Neural crest cell (in vitro differentiated cells): ENCODE data around the gene FAM168A. TPM values are rescaled to one million over a fixed set of nuclear protein-coding genes. Genes with fewer than 3 reads are reported as not detected.

ENCODE experiments used
- DNase-seq: peaks from one replicate; pipeline ENCODE4 v3.0.0; 2021; ENCODE audit warnings: low read depth, mixed read lengths, low spot score
- H3K27ac Mint-ChIP-seq: one replicate; pipeline ENCODE4 v1.8.0; 2021; ENCODE audit warnings: mild to moderate bottlenecking, mixed read lengths; ENCODE audit not compliant: unreplicated experiment
- H3K27me3 Mint-ChIP-seq: 2 replicates; pipeline ENCODE4 v1.8.0; 2021; ENCODE audit warnings: low read depth, mild to moderate bottlenecking, mixed read lengths
- H3K36me3 Mint-ChIP-seq: 2 replicates; pipeline ENCODE4 v1.8.0; 2021; ENCODE audit warnings: low read depth, mild to moderate bottlenecking, mixed read lengths
- H3K4me1 Mint-ChIP-seq: 2 replicates; pipeline ENCODE4 v1.8.0; 2021; ENCODE audit warnings: mixed read lengths
- H3K4me3 Mint-ChIP-seq: one replicate; pipeline ENCODE4 v1.8.0; 2021; ENCODE audit warnings: mild to moderate bottlenecking, mixed read lengths
- H3K9me3 Mint-ChIP-seq: 2 replicates; pipeline ENCODE4 v1.8.0; 2021; ENCODE audit warnings: mixed read lengths
- total RNA-seq: library from RNA; stranded (reverse); gene quantifications from 2 replicates; pipeline ENCODE4 v1.2.1, GENCODE V29; 2021
- TF ChIP-seq, protein P1 (sequence below): fragments of 200-600 bp; sonication (generic); conservative IDR thresholded peaks from 2 replicates; pipeline ENCODE4 v1.5.0; 2021; ENCODE audit warnings: antibody characterized with exemption, mild to moderate bottlenecking

FAM168A gene
- total RNA-seq, 1 donor from 2014 or later = 46.6 TPM

DNA sequence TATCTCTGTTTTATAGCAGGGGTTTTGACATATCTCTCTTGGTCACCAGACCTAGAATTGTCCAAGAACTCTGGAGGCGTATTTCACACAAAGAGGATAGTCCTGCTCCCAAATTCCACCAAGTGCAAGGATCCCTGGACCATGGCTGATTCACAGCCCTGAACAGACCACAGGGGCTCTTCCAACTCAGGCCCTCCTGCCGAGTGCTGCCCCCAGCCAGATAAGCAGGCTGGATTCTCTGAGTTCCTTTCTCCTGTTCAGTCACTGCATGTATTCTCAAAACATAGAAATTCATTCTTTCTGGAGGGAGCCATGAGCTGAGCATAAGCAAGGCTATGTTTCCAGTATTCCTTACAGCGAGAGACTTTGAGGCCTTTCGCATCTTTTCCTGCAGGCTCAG is 35.1 kb upstream of the FAM168A start:
- no peak overlapping the region for H3K27ac Mint-ChIP-seq
- DNase-seq = no peak
- TF ChIP-seq, protein P1, sequence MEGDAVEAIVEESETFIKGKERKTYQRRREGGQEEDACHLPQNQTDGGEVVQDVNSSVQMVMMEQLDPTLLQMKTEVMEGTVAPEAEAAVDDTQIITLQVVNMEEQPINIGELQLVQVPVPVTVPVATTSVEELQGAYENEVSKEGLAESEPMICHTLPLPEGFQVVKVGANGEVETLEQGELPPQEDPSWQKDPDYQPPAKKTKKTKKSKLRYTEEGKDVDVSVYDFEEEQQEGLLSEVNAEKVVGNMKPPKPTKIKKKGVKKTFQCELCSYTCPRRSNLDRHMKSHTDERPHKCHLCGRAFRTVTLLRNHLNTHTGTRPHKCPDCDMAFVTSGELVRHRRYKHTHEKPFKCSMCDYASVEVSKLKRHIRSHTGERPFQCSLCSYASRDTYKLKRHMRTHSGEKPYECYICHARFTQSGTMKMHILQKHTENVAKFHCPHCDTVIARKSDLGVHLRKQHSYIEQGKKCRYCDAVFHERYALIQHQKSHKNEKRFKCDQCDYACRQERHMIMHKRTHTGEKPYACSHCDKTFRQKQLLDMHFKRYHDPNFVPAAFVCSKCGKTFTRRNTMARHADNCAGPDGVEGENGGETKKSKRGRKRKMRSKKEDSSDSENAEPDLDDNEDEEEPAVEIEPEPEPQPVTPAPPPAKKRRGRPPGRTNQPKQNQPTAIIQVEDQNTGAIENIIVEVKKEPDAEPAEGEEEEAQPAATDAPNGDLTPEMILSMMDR = no peak
- H3K36me3 Mint-ChIP-seq = no peaks in the 10 kb centered on the region
- no peaks in the 10 kb centered on the region for H3K27me3 Mint-ChIP-seq
- H3K4me3 Mint-ChIP-seq = no peak overlapping the region
- peaks cover 32% of the 10 kb centered on the region for H3K4me1 Mint-ChIP-seq
- H3K9me3 Mint-ChIP-seq = peaks cover 3% of the 10 kb centered on the region

DNA sequence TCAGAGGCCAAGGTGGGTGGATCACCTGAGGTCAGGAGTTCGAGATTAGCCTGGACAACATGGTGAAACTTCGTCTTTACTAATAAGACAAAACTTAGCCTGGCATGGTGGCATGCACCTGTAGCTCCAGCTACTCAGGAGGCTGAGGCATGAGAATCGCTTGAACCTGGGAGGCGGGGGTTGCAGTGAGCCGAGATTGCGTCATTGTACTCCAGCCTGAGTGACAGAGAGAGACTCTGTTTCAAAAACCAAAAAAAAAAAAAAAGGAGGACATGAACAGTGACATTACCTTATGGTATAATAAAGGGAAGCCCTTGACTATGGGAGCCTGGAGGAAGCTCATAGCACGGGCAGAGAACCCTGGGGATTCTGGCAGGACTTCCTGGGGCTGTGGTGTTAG is 32.0 kb upstream of the FAM168A start:
- Mint-ChIP-seq H3K27me3 (peaks cover 2% of the 10 kb centered on the region), H3K9me3 (no peaks in the 10 kb centered on the region), H3K36me3 (no peaks in the 10 kb centered on the region), H3K4me1 (peaks cover 41% of the 10 kb centered on the region), H3K4me3 (no peak overlapping the region), H3K27ac (no peak overlapping the region)
- DNase-seq = no peak
- TF ChIP-seq, protein P1 = no peak

DNA sequence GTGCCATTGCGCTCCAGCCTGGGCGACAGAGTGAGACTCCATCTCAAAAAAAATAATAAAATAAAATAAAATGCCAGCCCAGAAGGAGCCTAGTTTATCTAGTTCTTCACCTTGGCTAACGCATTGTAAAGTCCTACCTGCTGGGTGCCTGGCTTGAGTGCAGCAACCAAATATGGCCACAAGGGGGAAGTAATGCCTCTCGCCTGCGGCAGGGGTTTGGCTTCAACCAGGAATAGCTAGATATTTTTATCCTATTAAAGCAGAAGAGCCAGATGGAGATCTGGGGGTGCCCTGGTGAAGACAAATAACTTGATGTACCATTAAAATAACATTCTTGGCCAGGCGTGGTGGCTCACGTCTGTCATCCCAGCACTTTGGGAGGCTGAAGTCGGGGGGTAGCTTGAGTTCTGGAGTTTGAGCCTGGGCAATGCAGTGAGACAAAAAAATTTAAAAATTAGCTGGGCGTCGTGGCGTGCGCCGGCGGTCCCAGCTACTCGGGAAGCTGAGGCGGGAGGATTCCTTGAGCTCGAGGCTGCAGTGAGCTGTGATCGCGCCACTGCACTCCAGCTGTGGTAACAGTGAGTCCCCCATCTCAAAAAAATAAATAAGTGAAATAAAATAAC is 27.9 kb upstream of the FAM168A start:
- Mint-ChIP-seq H3K9me3 (no peaks in the 10 kb centered on the region), H3K4me1 (peaks cover 26% of the 10 kb centered on the region), H3K4me3 (no peak overlapping the region), H3K27me3 (peaks cover 20% of the 10 kb centered on the region), H3K36me3 (no peaks in the 10 kb centered on the region), H3K27ac (no peak overlapping the region)
- TF ChIP-seq, protein P1 = peak; percentile 95
- peak; percentile 78 for DNase-seq

DNA sequence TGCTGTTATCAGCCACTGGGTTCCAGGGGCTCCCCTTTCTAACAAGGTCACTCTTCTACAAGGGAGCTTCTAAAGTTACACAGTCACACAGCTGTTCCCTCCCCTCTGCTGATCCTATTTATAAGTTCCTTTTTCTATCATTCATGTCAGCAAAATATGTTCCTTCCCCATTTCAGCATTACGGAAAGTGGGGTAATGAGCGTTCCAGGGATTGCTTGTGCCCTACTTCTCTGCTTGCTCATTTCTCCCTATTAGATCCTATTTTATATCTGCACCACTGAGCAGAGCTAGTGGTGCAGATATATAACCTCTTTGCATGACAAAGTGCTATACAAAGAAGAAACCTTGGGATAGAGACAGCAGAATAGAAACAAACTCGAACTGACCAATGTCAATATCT is 25.8 kb upstream of the FAM168A start:
- Mint-ChIP-seq H3K4me3 (no peak overlapping the region), H3K4me1 (peaks cover 14% of the 10 kb centered on the region), H3K27me3 (peaks cover 20% of the 10 kb centered on the region), H3K36me3 (no peaks in the 10 kb centered on the region), H3K9me3 (no peaks in the 10 kb centered on the region), H3K27ac (no peak overlapping the region)
- TF ChIP-seq, protein P1 = no peak
- DNase-seq = no peak

DNA sequence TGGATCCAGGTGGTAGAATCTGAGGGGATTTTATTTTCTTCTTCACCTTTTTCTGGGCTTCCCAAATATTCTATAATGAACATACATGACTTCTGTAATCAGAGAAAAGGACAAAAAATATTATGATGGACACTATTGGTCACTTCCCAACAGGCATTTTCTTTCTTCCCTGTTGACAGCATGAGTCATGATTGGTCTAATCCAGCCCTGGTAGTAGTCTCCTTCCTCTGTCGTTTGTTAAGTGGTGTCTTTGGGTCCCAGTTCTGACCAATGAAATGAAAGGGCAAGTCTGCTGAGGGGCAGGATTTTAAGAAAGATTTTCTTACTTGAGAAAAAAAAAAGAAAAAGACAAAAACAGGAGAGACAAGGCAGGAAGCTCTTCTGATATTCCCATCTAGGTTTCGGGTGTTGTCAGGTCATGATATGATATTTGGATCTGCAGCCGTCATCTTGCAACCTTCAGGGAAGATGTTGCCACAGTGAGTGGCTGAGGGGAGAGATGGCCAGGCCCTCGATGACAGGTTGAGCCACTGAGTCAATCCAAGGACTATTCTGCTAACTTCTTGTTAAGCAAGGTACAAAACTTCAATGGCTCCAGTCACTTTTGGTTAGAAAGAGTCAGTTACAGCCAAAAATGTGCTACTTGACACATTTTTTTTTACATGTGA is 25.1 kb upstream of the FAM168A start:
- Mint-ChIP-seq H3K4me1 (peaks cover 9% of the 10 kb centered on the region), H3K9me3 (no peaks in the 10 kb centered on the region), H3K36me3 (no peaks in the 10 kb centered on the region), H3K27me3 (peaks cover 20% of the 10 kb centered on the region), H3K4me3 (no peak overlapping the region), H3K27ac (no peak overlapping the region)
- TF ChIP-seq, protein P1 = no peak
- no peak for DNase-seq
